Measurements from ENCODE around the gene SYT15B. TPM values are rescaled to one million over a fixed set of nuclear protein-coding genes. Genes with fewer than 3 reads are reported as not detected.
A peak's percentile ranks its signal among the peaks of the same experiment; 100 is the strongest.
"Not testable (repeated sequence)": the region's sequence is repeated elsewhere in the genome, so short reads cannot be mapped to it uniquely, and the experiment has no call there.

SYT15B gene
- total RNA-seq, 2 donors from 2014 or later, result 0.23 TPM; not detected in 1

DNA sequence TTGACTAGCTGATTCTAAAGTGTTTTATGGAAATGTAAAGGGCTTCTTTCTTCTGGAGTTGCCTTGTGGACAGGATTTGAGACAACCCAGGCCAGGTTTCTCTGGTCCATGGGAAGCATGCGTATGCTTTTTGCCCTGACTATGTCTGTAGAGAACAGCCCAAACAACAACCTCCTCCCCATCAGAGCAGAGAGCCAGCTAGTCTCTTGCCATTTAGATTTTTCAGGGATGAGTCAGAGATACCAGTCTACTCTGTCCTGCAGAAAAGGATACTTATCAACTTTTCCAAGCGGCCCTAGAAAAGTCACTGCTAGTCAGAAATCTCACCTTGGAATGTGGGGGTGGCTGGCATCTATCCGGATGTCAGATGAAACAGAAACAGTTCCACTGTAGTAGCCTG is 11.6 kb downstream of the SYT15B start:
- H3K4me3 Mint-ChIP-seq; DNase-seq; H3K36me3 Mint-ChIP-seq (ENCODE audit: low read depth); H3K9me3 ChIP-seq (ENCODE audit: control insufficient read depth, low read length, poor library complexity, severe bottlenecking); H3K4me1 Mint-ChIP-seq; H3K27me3 Mint-ChIP-seq; H3K27ac Mint-ChIP-seq; ATAC-seq: not testable (repeated sequence)

DNA sequence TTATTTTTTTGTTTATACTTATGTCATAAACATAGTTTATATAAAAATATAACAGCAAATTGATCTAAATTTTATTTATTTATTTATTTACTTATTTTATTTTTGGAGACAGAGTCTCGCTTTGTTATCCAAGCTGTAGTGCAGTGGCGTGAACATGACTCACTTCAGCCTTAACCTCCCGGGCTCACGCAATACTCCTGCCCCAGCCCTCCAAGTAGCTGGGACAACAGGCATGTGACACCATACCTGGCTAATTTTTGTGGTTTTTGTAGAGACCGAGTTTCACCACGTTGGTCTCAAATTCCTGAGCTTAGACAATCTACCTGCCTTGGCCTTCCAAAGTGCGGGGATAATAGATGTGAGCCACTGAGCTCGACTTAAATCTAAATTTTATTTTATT is 13.0 kb downstream of the SYT15B start:
- H3K27ac Mint-ChIP-seq; H3K9me3 ChIP-seq (ENCODE audit: control insufficient read depth, low read length, poor library complexity, severe bottlenecking); H3K36me3 Mint-ChIP-seq (ENCODE audit: low read depth); DNase-seq; ATAC-seq; H3K27me3 Mint-ChIP-seq; H3K4me3 Mint-ChIP-seq; H3K4me1 Mint-ChIP-seq: not testable (repeated sequence)

DNA sequence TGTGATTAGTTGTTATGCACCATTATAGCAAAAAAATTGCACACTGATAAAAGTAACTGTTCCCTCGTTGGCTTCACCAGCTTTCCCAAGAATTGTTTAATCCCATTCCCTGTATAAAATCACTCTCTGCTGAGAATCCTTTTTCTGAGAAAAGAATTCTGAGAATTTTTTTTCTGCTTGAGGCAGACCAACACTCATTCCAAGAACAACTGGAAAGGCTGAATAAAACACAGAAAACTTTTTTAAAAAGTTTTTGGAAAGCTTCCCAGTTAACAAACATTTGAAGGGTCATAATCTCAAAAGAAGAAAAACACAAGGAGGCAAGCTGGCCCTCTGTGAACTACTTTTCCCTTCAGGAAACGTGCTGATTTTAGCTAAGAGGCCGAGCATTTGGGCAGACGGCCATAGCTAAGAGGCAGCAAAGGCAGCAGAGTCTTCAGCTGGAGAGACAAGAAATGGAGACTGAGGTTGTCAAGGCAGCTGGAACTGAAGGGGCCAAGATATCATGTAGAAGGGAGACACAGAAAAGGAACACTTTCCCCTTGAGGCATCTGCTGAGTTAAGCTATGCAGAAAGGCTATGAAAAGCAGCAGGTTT is 16.5 kb downstream of the SYT15B start:
- not testable (repeated sequence) for DNase-seq; H3K27ac Mint-ChIP-seq; H3K36me3 Mint-ChIP-seq (ENCODE audit: low read depth)

DNA sequence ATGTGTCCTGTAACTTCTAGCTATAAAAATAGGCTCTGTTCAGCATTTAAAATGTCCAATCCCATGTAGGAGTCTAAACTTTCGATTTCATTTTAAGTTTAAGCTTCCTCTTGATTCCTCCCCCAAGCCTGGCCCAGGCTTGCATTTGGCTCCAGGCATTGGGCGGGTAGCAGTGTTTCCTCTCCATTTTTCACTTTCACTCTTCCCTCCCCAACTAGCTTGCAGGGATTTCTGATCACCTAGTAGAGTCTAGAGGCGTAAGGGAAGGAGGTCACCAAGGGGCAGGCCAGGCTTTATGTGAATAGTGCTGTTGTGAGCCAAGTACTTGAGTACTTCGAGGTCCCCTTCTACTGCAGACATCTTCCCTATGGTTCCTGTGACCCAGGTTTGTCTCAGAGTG is 18.5 kb downstream of the SYT15B start:
- not testable (repeated sequence) for H3K36me3 Mint-ChIP-seq (ENCODE audit: low read depth); H3K27ac Mint-ChIP-seq; ATAC-seq; H3K9me3 ChIP-seq (ENCODE audit: control insufficient read depth, low read length, poor library complexity, severe bottlenecking); H3K4me1 Mint-ChIP-seq; H3K4me3 Mint-ChIP-seq; DNase-seq; H3K27me3 Mint-ChIP-seq

More for the DNA sequence above, 16.5 kb downstream of the SYT15B start:
- H3K4me3 Mint-ChIP-seq; ATAC-seq; H3K9me3 ChIP-seq (ENCODE audit: control insufficient read depth, low read length, poor library complexity, severe bottlenecking); H3K27me3 Mint-ChIP-seq; H3K4me1 Mint-ChIP-seq: not testable (repeated sequence)

DNA sequence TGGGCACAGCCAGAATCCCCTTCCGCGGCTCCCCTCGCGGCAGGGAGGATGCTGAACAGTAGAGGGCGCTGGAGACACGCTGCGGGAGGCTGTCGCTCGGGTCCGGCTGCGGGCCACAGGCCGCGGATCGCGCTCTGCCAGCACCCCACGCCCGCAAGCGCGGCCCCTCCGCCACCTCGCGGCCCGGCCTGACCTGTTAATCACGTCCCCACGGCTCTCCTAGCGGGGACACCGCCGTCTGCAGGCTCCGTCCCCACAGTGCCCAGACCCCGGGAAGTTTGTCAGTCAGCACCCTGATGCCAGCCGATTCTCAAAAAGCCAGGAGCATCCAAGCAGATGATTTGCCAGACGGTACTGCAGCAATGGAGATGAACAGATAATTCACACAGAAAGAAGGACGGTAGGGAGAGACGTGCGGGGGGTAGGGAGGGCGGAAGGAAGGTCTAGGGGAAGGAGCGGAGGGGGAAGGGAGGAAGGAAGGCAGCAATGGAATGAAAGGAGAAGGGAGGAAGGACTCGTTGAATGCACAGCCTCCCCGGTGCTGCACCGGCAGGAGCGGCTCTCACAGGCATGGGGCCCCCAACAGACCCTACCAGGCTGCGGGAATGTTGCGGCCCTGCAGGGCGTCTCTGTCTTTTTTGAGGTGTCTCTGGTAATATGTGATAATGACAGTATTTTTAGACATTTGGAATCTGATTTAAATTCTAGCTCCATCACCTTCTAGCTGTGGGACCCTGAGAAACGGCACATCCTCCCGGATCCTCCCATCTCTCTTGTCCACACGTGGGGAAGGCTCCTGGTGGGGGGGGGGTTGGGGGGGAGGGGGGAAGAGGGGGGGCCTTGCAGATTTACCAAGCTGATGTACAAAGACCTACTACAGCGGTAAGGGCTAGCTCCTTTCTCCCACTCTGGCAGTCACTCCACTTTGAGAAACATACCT is 19.5 kb downstream of the SYT15B start:
- H3K36me3 Mint-ChIP-seq (ENCODE audit: low read depth); H3K4me1 Mint-ChIP-seq; H3K27ac Mint-ChIP-seq: not testable (repeated sequence)

DNA sequence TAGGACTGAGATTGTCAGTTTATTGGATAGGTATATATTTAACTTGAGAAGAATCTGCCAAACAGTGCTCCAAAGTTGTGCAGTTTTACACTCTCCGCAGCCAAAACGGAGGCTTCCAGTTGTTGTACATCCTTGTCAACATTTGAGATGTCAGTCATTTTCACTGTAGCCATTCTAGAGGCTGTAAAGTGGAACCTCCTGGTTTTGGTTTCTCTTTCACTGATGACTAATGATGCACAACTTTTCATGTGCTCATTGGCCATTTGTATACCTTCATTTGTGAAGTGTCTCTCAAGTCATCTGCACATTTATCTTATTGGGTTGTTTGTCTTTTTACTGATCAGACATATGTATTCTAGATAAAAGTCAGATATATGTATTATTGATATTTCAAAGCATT is 22.5 kb downstream of the SYT15B start:
- DNase-seq, H3K27me3 Mint-ChIP-seq: not testable (repeated sequence)

More for the DNA sequence above, 19.5 kb downstream of the SYT15B start:
- DNase-seq; H3K4me3 Mint-ChIP-seq; H3K27me3 Mint-ChIP-seq; H3K9me3 ChIP-seq (ENCODE audit: control insufficient read depth, low read length, poor library complexity, severe bottlenecking): not testable (repeated sequence)
- ATAC-seq, result peak; percentile 93

DNA sequence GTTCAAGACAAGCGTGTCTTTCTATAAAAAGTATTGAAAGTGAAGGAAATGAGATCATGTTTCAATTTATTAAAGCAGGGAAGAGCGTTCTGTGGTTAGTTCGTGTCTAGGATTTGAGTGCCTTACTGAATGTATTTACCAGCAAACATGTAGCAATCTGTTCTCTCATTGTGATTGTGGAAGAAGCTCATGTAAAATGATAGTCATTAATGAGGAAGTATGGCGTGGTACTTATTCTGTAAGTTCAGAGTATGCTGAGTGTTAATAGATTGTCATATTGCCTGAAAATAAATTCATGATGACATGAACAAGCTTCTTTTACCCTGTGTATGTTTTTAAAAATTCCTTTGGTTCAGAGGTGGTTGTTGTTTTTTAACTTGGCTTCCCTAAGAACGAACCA is 32.5 kb downstream of the SYT15B start:
- not testable (repeated sequence) for H3K27ac Mint-ChIP-seq; DNase-seq; H3K9me3 ChIP-seq (ENCODE audit: control insufficient read depth, low read length, poor library complexity, severe bottlenecking); H3K27me3 Mint-ChIP-seq; H3K4me1 Mint-ChIP-seq; H3K4me3 Mint-ChIP-seq; H3K36me3 Mint-ChIP-seq (ENCODE audit: low read depth); ATAC-seq

More for the DNA sequence above, 22.5 kb downstream of the SYT15B start:
- ATAC-seq, result peak; percentile 37
- not testable (repeated sequence) for H3K9me3 ChIP-seq (ENCODE audit: control insufficient read depth, low read length, poor library complexity, severe bottlenecking); H3K4me1 Mint-ChIP-seq; H3K27ac Mint-ChIP-seq; H3K4me3 Mint-ChIP-seq; H3K36me3 Mint-ChIP-seq (ENCODE audit: low read depth)

DNA sequence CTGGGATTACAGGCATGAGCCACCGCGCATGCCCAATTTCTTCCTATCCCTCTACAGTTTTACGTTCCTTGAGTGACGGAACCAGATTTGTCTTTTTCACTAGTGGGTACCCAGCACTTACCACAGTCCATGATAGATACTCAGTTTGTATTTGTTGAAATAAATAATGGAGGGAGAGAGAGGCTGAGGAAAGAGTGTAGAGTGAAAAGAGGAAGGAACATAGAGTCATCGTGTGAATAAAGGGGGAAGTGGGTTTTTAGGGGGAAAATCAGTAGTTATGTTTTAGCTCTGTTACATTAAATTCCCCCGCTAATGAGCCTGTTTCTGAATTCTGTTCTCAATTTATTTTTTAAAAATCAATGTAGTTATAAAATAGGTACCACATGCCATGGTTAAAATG is 37.7 kb downstream of the SYT15B start:
- H3K36me3 Mint-ChIP-seq (ENCODE audit: low read depth); H3K9me3 ChIP-seq (ENCODE audit: control insufficient read depth, low read length, poor library complexity, severe bottlenecking); ATAC-seq; H3K27me3 Mint-ChIP-seq; H3K27ac Mint-ChIP-seq; H3K4me3 Mint-ChIP-seq; DNase-seq; H3K4me1 Mint-ChIP-seq: not testable (repeated sequence)

DNA sequence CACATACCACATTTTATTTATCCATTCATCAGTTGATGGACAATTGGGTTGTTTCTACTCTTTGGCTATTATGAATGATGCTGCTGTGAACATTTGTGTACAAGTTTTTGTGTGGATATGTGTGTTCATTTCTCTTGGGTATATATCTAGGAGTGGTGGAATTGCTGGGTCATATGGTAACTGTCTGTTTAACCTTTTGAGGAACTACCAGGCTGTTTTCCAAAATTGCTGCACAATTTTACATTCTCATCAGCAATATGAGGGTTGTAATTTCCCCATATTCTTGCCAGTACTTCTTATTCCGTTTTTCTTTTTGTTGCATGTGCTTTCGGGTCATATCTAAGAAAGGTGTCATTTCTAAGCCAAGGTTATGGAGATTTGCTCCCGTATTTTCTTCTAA is 38.3 kb downstream of the SYT15B start:
- not testable (repeated sequence) for H3K27me3 Mint-ChIP-seq; H3K4me1 Mint-ChIP-seq; H3K27ac Mint-ChIP-seq; H3K9me3 ChIP-seq (ENCODE audit: control insufficient read depth, low read length, poor library complexity, severe bottlenecking); ATAC-seq; DNase-seq; H3K36me3 Mint-ChIP-seq (ENCODE audit: low read depth); H3K4me3 Mint-ChIP-seq

DNA sequence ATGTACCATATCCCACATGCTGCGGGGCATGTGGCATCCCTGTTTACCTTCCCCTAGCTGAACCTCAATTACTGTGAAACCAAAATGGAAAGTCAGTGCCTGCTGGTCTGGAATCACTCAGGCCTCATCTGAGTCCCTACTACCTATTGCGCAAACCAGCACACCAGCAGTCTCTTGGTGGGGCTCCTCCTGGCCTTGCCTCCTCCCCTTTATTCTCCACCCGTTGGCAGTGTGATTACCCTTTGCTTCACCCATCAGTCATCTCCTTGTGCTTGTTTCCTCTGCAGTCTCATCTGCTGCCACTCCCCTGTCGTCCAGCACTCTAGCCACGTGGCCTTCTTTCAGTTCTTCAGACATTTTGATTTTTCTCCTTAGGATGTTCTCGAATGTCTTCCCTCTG is 39.3 kb downstream of the SYT15B start:
- ATAC-seq, DNase-seq: not testable (repeated sequence)

DNA sequence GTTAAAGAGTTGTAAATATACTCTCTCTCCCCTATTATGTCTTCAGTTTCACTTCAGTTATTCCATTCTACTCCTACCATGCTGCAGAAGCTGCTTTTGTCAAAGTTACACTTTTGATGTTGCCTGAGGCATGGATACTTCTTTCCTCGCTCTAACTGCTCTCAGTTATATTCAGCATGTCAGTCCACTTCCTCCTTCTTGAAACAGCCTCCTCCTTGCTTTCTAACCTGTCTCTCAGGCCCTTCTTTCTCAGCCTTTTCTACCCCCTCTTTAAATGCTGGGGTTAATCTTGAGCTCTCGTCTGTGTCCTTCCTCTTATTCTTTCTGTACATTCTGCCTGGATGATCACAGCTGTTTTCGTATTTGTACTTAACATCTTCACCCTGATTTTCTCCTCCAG is 40.0 kb downstream of the SYT15B start:
- not testable (repeated sequence) for H3K4me1 Mint-ChIP-seq; ATAC-seq; H3K9me3 ChIP-seq (ENCODE audit: control insufficient read depth, low read length, poor library complexity, severe bottlenecking); H3K27ac Mint-ChIP-seq; H3K27me3 Mint-ChIP-seq; H3K4me3 Mint-ChIP-seq; H3K36me3 Mint-ChIP-seq (ENCODE audit: low read depth); DNase-seq

More for the DNA sequence above, 39.3 kb downstream of the SYT15B start:
- H3K27me3 Mint-ChIP-seq; H3K27ac Mint-ChIP-seq; H3K4me3 Mint-ChIP-seq; H3K4me1 Mint-ChIP-seq; H3K36me3 Mint-ChIP-seq (ENCODE audit: low read depth); H3K9me3 ChIP-seq (ENCODE audit: control insufficient read depth, low read length, poor library complexity, severe bottlenecking): not testable (repeated sequence)

DNA sequence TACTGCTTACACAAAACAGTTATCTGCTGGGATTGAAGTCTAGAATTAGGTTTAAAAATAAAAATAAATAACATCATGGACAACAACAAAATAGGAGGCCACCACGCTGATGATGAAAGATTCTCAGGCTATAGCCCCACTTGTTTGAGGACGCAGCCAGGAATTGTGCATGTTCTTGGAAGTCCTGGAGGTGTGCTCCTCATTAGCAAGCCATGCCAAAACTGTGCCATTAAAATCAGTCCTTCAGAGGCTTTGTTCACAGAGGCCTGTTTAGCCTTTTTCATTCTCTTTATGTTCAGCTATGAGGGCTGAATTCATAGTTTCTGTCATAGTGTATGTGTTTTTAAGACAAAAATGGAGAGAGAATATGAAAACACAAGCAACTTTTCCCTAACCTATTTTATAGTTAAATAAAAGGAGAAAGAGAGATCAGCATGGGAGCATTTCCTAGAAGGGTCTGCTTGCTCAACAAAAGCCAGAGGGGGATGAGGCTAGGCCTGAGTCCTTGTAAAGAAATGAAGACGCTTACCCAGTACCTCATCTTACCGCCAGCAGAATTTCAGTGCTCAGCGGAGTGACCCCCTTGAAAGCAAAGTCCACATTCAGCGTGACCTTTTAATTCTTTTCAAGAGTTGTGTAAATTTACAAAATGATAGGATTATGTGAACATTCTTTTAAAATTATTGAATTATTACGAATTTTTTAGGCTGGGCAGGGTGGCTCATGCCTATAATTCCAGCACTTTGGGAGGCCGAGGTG is 46.2 kb downstream of the SYT15B start:
- not testable (repeated sequence) for H3K4me3 Mint-ChIP-seq; DNase-seq; H3K36me3 Mint-ChIP-seq (ENCODE audit: low read depth); H3K4me1 Mint-ChIP-seq; H3K9me3 ChIP-seq (ENCODE audit: control insufficient read depth, low read length, poor library complexity, severe bottlenecking); H3K27me3 Mint-ChIP-seq; H3K27ac Mint-ChIP-seq; ATAC-seq
